Gastrocnemius medialis (tissue), 4 donors: ENCODE measurements around the gene CARNS1. TPM values are rescaled to one million over a fixed set of nuclear protein-coding genes. Genes with fewer than 3 reads are reported as not detected.
A peak's percentile ranks its signal among the peaks of the same experiment; 100 is the strongest.
"Not testable (repeated sequence)": the region's sequence is repeated elsewhere in the genome, so short reads cannot be mapped to it uniquely, and the experiment has no call there.

ENCODE experiments used
- ATAC-seq, 2 donors: fragments of 150-250 bp; one replicate each; pipeline ENCODE4 v1.9.1; 2016
- DNase-seq, 2 donors: peaks; one replicate each; pipeline ENCODE4 v3.0.0-alpha.2; 2019
- H3K27ac ChIP-seq, 4 donors: fragments of 200-600 bp; sonication (generic); 1 replicate in 1 of 4; 2 replicates in 3 of 4; pipeline ENCODE4 v1.5.1; 2016 to 2018; ENCODE audit warnings: mild to moderate bottlenecking in 2 of 4, moderate library complexity in 1 of 4
- H3K27me3 ChIP-seq, 3 donors: fragments of 200-600 bp; sonication (generic) in 2 of 3; 1 replicate in 1 of 3; 2 replicates in 2 of 3; pipeline versions ENCODE4 v1.5.1 to v1.6.0; 2016 to 2019; ENCODE audit warnings: mild to moderate bottlenecking in 1 of 3, moderate library complexity in 1 of 3
- H3K36me3 ChIP-seq, 2 donors: fragments of 200-600 bp; sonication (generic) in 1 of 2; one replicate each; pipeline ENCODE4 v1.5.1; 2017 to 2018
- H3K4me1 ChIP-seq, 2 donors: fragments of 200-600 bp; sonication (generic) in 1 of 2; one replicate each; pipeline ENCODE4 v1.5.1; 2016 to 2017; ENCODE audit warnings: mild to moderate bottlenecking in 2 of 2
- H3K4me3 ChIP-seq, 4 donors: fragments of 200-600 bp; sonication (generic) in 3 of 4; 1 replicate in 1 of 4; 2 replicates in 3 of 4; pipeline ENCODE4 v1.5.1; 2016 to 2019; ENCODE audit warnings: mild to moderate bottlenecking in 2 of 4
- H3K9me3 ChIP-seq, 3 donors: fragments of 200-600 bp; sonication (generic) in 2 of 3; 1 replicate in 1 of 3; 2 replicates in 2 of 3; pipeline ENCODE4 v1.5.1; 2016 to 2019
- POLR2A ChIP-seq, 2 donors: fragments of 450-650 bp; IDR thresholded peaks; one replicate each; pipeline ENCODE4 v1.6.1; 2017; ENCODE audit warnings: antibody characterized with exemption in 2 of 2, mild to moderate bottlenecking in 2 of 2, moderate library complexity in 2 of 2
- in situ Hi-C, 4 donors: fragments of 200-750 bp; cut with MboI; loops; one replicate each; pipeline versions ENCODE4 v1.15.0 to v1.8.0; 2017; ENCODE audit warnings: low sequenced_read_pairs in 4 of 4
- intact Hi-C: fragments of 100-400 bp; cut with DNase I; formaldehyde crosslinking; loops from one replicate; pipeline ENCODE4 v1.15.1; 2023; ENCODE audit warnings: low total_unique reads
- total RNA-seq, 4 donors: library from RNA; depleted of rRNA; stranded (reverse); fragments of >200 nt; gene quantifications; one replicate each; pipeline versions ENCODE4 v1.1.0 to v1.2.3, GENCODE V29; 2016
- TF ChIP-seq, protein P1 (sequence below), 5 experiments: fragments of 450-650 bp in 3 of 5; fragments of 200-600 bp in 2 of 5; sonication (generic) in 2 of 5; IDR thresholded peaks in 4 of 5; conservative IDR thresholded peaks in 1 of 5; 1 replicate in 4 of 5; 2 replicates in 1 of 5; pipeline ENCODE4 v1.5.1; 2016 to 2019; ENCODE audit warnings: antibody characterized with exemption in 5 of 5, mild to moderate bottlenecking in 3 of 5, moderate library complexity in 3 of 5

Gene CARNS1
- total RNA-seq, 4 donors from 2014 or later, result 2.5 to 11.0 (median 4.9) TPM

DNA sequence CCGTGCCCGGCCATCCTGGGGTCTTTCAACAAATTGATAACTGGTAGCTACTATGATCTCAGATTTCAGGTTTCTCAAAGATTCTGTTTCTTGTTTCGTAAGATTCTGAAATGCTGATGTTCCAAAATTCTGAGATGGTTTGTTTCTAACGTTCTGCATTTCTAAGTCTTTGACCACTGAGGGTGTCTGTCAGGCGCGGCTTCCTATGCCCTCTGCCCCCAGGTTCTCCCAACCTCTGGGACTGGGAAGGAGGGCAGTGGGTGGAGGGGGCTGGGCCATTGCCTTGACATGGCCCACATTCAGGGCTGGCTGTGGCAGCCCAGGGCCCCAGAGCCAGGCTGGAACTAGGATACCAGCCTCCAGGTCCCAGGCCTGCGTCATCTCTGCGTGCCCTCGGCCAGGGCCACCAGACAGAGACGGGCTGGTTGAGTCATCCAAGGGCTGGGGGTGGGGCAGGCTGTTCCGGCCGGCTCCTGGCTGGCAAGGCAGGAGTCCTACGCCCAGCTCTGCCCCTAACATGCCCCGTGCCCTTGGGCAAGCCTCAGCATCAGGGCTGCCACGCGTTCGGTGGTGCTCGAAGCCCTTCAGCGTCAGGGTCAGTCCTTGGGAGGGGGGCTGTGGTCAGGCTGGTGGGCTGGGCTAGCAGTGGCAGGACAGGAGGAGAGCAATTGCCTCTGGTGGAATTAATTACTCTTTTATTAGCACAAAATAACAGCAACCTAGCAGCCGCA is 48.4 kb downstream of the CARNS1 start:
- H3K27ac ChIP-seq, result peak overlapping the region; percentile 70 to 94 (median 83)
- H3K9me3 ChIP-seq, result no peaks in the 10 kb centered on the region
- in situ Hi-C loops, result no loop called here
- ATAC-seq (peak; percentile 23 to 48), DNase-seq (peak; percentile 38 to 76)
- peak overlapping the region; percentile 51 to 67 (median 62) for H3K4me3 ChIP-seq
- TF ChIP-seq, protein P1, sequence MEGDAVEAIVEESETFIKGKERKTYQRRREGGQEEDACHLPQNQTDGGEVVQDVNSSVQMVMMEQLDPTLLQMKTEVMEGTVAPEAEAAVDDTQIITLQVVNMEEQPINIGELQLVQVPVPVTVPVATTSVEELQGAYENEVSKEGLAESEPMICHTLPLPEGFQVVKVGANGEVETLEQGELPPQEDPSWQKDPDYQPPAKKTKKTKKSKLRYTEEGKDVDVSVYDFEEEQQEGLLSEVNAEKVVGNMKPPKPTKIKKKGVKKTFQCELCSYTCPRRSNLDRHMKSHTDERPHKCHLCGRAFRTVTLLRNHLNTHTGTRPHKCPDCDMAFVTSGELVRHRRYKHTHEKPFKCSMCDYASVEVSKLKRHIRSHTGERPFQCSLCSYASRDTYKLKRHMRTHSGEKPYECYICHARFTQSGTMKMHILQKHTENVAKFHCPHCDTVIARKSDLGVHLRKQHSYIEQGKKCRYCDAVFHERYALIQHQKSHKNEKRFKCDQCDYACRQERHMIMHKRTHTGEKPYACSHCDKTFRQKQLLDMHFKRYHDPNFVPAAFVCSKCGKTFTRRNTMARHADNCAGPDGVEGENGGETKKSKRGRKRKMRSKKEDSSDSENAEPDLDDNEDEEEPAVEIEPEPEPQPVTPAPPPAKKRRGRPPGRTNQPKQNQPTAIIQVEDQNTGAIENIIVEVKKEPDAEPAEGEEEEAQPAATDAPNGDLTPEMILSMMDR (IDR thresholded peaks at IDR 0.05 in 4 of 5, conservative IDR thresholded peaks at IDR 0.05 in 1 of 5), result no peak
- no peak for TF ChIP-seq POLR2A (IDR thresholded peaks at IDR 0.05)
- peaks cover 15 to 20% of the 10 kb centered on the region in 2 donors for H3K4me1 ChIP-seq
- H3K36me3 ChIP-seq, result no peaks in the 10 kb centered on the region
- intact Hi-C loops, result loop anchor here (2.0 kb wide), 1 partner anchor 21 kb away; the partner anchor contains the start of gene CORO1B
- H3K27me3 ChIP-seq, result no peaks in the 10 kb centered on the region

- TF ChIP-seq POLR2A (IDR thresholded peaks at IDR 0.05), result peak; percentile 21 to 26
- TF ChIP-seq, protein P1 (IDR thresholded peaks at IDR 0.05 in 4 of 5, conservative IDR thresholded peaks at IDR 0.05 in 1 of 5), result no peak
- in situ Hi-C loops (no loop called here), intact Hi-C loops (loop anchor here (2.0 to 5.0 kb wide), 2 partner anchors 22 to 37 kb away; partner anchors contain the start of genes CORO1B and RPS6KB2)
- DNase-seq (peak; percentile 66 to 79), ATAC-seq (peak; percentile 31 to 56)
- Histone ChIP-seq H3K4me3 (peak overlapping the region; percentile 51 to 67 (median 62)), H3K9me3 (no peaks in the 10 kb centered on the region), H3K27me3 (no peaks in the 10 kb centered on the region), H3K4me1 (peaks cover 15 to 20% of the 10 kb centered on the region in 2 donors), H3K36me3 (no peaks in the 10 kb centered on the region), H3K27ac (peak overlapping the region; percentile 70 to 94 (median 83))
Observed at GRCh38 chr11:67464411-67465188, 49.1 kb downstream of the CARNS1 start.

DNA sequence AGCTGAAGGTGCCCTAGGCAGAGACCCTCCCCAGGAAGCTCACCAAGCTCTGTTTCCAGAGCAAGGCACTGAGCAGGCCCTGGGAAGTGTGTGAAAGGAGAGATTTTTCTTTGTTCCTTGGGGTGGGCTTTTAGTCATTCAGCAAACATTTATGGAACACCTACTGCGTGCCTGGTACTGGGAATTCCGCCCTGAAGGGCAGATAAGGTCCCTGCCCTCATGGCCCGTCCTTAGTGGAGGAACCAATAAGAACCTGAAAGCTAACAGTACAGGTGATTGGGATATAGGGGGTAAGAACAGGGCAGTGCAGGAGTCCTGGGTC is 49.7 kb downstream of the CARNS1 start:
- intact Hi-C loops, result loop anchor here (2.0 to 5.0 kb wide), 2 partner anchors 22 to 38 kb away; partner anchors contain the start of genes CORO1B and RPS6KB2

GRCh38 chr11:67465530-67465929 is 50.1 kb downstream of the CARNS1 start:
- intact Hi-C loops, result loop anchor here (2.0 to 5.0 kb wide), 2 partner anchors 23 to 38 kb away; partner anchors contain the start of genes CORO1B and RPS6KB2

More for the DNA sequence above, 49.7 kb downstream of the CARNS1 start:
- Histone ChIP-seq H3K36me3 (no peaks in the 10 kb centered on the region), H3K4me1 (peaks cover 15 to 23% of the 10 kb centered on the region in 2 donors), H3K9me3 (no peaks in the 10 kb centered on the region), H3K27ac (peak overlapping the region; percentile 70 to 94 (median 83)), H3K4me3 (peak overlapping the region; percentile 51 to 67 (median 62)), H3K27me3 (no peaks in the 10 kb centered on the region)
- TF ChIP-seq, protein P1 (IDR thresholded peaks at IDR 0.05 in 4 of 5, conservative IDR thresholded peaks at IDR 0.05 in 1 of 5), result no peak
- no peak for TF ChIP-seq POLR2A (IDR thresholded peaks at IDR 0.05)
- DNase-seq (no peak), ATAC-seq (no peak)
- in situ Hi-C loops, result no loop called here

More at GRCh38 chr11:67465530-67465929, 50.1 kb downstream of the CARNS1 start:
- H3K36me3 ChIP-seq, H3K27me3 ChIP-seq, in situ Hi-C loops, H3K9me3 ChIP-seq, DNase-seq, ATAC-seq: not testable (repeated sequence)
- Histone ChIP-seq H3K4me1 (peaks cover 15 to 23% of the 10 kb centered on the region in 2 donors), H3K4me3 (peak overlapping the region in 2 of 4 donors; percentile 67), H3K27ac (peak overlapping the region in 3 of 4 donors; percentile 81 to 94 (median 85))
